Vagina (tissue), 2 donors: ENCODE data around the gene ZMIZ1. TPM values are rescaled to one million over a fixed set of nuclear protein-coding genes. Genes with fewer than 3 reads are reported as not detected.
A peak's percentile ranks its signal among the peaks of the same experiment; 100 is the strongest.

Experiments used
- DNase-seq, 2 donors: peaks; one replicate each; pipeline ENCODE4 v3.0.0-alpha.2; 2017; ENCODE audit errors: extremely low spot score in 2 of 2
- H3K27ac ChIP-seq: fragments of 200-600 bp; sonication (generic); one replicate; pipeline ENCODE4 v1.5.1; 2019
- H3K27me3 ChIP-seq: fragments of 200-600 bp; sonication (generic); one replicate; pipeline ENCODE4 v1.5.1; 2019
- H3K36me3 ChIP-seq, 2 donors: fragments of 200-600 bp; sonication (generic); one replicate each; pipeline ENCODE4 v1.5.1; 2017 to 2019
- H3K4me1 ChIP-seq: fragments of 200-600 bp; sonication (generic); one replicate; pipeline ENCODE4 v1.5.1; 2019
- H3K4me3 ChIP-seq, 2 donors: fragments of 200-600 bp; sonication (generic); 1 replicate in 1 of 2; 2 replicates in 1 of 2; pipeline ENCODE4 v1.5.1; 2016 to 2019
- H3K9me3 ChIP-seq: fragments of 200-600 bp; sonication (generic); one replicate; pipeline ENCODE4 v1.5.1; 2019
- POLR2A ChIP-seq, 2 donors: fragments of 450-650 bp; IDR thresholded peaks; one replicate each; pipeline ENCODE4 v1.6.1; 2017; ENCODE audit warnings: antibody characterized with exemption in 2 of 2, mild to moderate bottlenecking in 2 of 2, moderate library complexity in 2 of 2
- POLR2AphosphoS5 ChIP-seq, 2 donors: sonication (generic); formaldehyde crosslinking; IDR thresholded peaks; one replicate each; pipeline ENCODE4 v1.9.0; 2017; ENCODE audit warnings: antibody characterized with exemption in 2 of 2, mild to moderate bottlenecking in 2 of 2, low read depth in 1 of 2; ENCODE audit not compliant: insufficient read depth in 1 of 2
- intact Hi-C: fragments of 100-400 bp; cut with DNase I; formaldehyde crosslinking; loops from one replicate; pipeline ENCODE4 v1.15.1; 2023
- total RNA-seq: library from RNA; depleted of rRNA; stranded (reverse); fragments of >200 nt; gene quantifications from one replicate; pipeline ENCODE4 v1.2.3, GENCODE V29; 2016
- TF ChIP-seq, protein P1 (sequence below), 3 experiments: fragments of 450-650 bp in 2 of 3; fragments of 200-600 bp in 1 of 3; sonication (generic) in 1 of 3; IDR thresholded peaks; one replicate each; pipeline ENCODE4 v1.5.1; 2017 to 2019; ENCODE audit warnings: antibody characterized with exemption in 3 of 3, mild to moderate bottlenecking in 2 of 3, moderate library complexity in 2 of 3

ZMIZ1 gene
- total RNA-seq, 1 donor from 2014 or later, result 61.4 TPM

DNA sequence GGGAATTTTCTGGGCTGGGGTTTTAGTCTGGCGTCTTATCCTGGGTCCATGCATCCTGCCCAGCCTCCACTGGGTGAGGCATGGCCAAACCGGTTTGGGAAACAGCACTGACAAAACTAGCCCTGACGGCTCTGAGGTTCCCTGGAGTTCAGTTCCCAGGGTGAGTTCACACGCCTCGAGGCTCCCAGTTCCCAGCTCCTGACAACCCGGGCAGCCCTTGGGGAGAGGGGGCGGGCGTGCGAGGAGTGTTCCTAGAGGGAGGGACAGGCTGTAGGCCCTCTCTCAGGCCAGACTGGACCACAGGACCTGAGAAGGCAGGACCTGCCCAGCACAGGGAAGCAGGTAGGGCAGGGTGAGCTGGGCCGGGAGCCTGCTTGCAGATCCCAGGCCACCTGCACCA, 196.2 kb downstream of the ZMIZ1 start:
- no peak overlapping the region for H3K4me3 ChIP-seq
- H3K36me3 ChIP-seq, result no peaks in the 10 kb centered on the region

DNA sequence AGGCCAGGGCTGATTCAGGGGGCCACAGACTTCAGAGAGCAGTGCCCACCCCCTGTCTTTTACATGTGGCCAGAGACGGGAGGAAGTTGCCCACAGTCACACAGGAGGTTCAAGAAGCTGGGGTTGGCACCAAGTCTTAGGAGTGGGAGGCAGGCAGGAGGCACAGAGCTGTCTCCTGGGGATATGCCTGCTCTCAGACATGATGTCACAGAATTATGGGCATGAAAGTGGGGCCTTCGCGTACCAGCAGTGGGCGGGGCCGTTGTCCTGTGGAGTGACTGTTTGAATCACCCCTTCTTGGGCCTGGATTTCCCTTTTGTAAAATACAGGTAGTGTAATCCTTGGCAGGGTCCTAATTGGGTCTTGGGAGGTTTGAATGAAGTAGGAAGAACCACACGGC, 197.3 kb downstream of the ZMIZ1 start:
- no peak for TF ChIP-seq POLR2AphosphoS5 (IDR thresholded peaks at IDR 0.05; ENCODE audit: insufficient read depth in 1 of 2, low read depth in 1 of 2)
- no peak for TF ChIP-seq POLR2A (IDR thresholded peaks at IDR 0.05)
- TF ChIP-seq, protein P1, sequence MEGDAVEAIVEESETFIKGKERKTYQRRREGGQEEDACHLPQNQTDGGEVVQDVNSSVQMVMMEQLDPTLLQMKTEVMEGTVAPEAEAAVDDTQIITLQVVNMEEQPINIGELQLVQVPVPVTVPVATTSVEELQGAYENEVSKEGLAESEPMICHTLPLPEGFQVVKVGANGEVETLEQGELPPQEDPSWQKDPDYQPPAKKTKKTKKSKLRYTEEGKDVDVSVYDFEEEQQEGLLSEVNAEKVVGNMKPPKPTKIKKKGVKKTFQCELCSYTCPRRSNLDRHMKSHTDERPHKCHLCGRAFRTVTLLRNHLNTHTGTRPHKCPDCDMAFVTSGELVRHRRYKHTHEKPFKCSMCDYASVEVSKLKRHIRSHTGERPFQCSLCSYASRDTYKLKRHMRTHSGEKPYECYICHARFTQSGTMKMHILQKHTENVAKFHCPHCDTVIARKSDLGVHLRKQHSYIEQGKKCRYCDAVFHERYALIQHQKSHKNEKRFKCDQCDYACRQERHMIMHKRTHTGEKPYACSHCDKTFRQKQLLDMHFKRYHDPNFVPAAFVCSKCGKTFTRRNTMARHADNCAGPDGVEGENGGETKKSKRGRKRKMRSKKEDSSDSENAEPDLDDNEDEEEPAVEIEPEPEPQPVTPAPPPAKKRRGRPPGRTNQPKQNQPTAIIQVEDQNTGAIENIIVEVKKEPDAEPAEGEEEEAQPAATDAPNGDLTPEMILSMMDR (IDR thresholded peaks at IDR 0.05), result no peak
- Histone ChIP-seq H3K27ac (peak overlapping the region; percentile 83), H3K36me3 (no peaks in the 10 kb centered on the region), H3K4me1 (peaks cover 96% of the 10 kb centered on the region), H3K27me3 (no peaks in the 10 kb centered on the region), H3K9me3 (no peaks in the 10 kb centered on the region), H3K4me3 (no peak overlapping the region)
- DNase-seq, result no peak
- intact Hi-C loops, result no loop called here

More for the DNA sequence above, 196.2 kb downstream of the ZMIZ1 start:
- intact Hi-C loops, result no loop called here
- TF ChIP-seq, protein P1 (IDR thresholded peaks at IDR 0.05), result no peak
- no peak for TF ChIP-seq POLR2A (IDR thresholded peaks at IDR 0.05)
- TF ChIP-seq POLR2AphosphoS5 (IDR thresholded peaks at IDR 0.05; ENCODE audit: insufficient read depth in 1 of 2, low read depth in 1 of 2), result peak in 1 of 2 donors; percentile 49
- Histone ChIP-seq H3K4me1 (peaks cover 96% of the 10 kb centered on the region), H3K9me3 (no peaks in the 10 kb centered on the region), H3K27me3 (no peaks in the 10 kb centered on the region), H3K27ac (peak overlapping the region; percentile 83)
- no peak for DNase-seq

DNA sequence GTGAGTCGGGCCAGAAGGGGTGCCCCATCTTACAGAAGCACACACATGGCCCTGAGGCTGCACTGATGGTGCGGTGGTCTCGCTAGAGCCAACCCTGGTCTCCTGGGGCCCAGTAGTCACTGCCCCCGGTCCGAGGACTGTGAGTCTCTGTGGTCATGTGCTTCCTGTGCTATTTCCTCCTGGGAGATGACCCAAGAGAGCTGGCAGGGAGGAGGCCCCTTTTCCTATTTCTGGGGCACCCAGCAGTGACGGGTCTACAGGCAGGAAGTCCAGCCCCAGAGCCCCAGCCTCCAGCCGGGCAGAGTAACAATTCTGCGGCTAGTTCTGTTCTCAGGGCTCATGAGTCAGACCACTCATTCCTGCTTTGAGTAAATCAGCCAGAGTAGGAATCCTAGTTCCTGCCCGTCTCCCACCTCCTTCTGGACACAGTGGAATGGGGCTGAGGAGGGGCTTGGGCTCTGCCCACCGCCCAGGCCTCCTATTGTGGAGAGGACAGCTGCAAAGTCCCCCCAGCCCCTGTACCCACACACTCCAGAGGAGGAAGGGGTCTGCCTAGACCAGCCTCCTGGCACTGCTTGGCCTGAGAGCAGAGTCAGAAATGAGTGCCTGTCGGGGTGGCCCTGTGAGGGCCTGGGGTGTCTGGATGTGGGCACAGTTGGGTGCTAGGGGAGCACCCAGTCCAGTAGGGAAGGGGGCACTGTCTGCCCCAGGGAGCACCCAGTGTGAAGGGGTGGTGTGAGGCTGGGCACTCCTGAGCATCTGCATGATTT, 198.0 kb downstream of the ZMIZ1 start:
- Histone ChIP-seq H3K4me3 (no peak overlapping the region), H3K4me1 (peaks cover 92% of the 10 kb centered on the region), H3K27ac (peak overlapping the region; percentile 83), H3K27me3 (no peaks in the 10 kb centered on the region), H3K36me3 (no peaks in the 10 kb centered on the region), H3K9me3 (no peaks in the 10 kb centered on the region)
- DNase-seq, result no peak
- TF ChIP-seq POLR2AphosphoS5 (IDR thresholded peaks at IDR 0.05; ENCODE audit: insufficient read depth in 1 of 2, low read depth in 1 of 2), result peak in 1 of 2 donors; percentile 56
- TF ChIP-seq, protein P1 (IDR thresholded peaks at IDR 0.05), result no peak
- intact Hi-C loops, result no loop called here

DNA sequence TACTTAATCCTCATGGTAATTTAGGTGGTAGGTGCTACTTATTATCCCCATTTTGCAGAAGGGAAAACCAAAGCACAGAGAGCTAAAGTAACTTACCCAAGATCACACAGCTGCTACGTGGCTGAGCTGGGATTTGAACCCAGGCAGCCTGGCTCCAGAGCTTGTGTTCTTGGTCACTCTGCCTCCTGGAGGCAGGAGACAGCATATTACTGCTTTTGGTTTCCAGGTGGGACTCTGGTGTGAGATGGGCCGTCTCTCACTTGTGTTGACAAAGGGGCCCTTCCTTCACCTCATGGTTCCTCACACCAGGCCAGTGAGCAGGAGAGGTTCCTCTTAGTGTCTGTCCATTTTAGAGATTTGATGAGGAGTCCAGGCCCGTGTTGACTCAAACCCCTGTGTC, 198.7 kb downstream of the ZMIZ1 start:
- H3K36me3 ChIP-seq, result no peaks in the 10 kb centered on the region
- TF ChIP-seq, protein P1 (IDR thresholded peaks at IDR 0.05), result no peak
- TF ChIP-seq POLR2AphosphoS5 (IDR thresholded peaks at IDR 0.05; ENCODE audit: insufficient read depth in 1 of 2, low read depth in 1 of 2) (no peak), POLR2A (IDR thresholded peaks at IDR 0.05) (no peak)
- H3K4me3 ChIP-seq, result no peak overlapping the region
- no peaks in the 10 kb centered on the region for H3K9me3 ChIP-seq
- intact Hi-C loops, result no loop called here
- H3K4me1 ChIP-seq, result peaks cover 87% of the 10 kb centered on the region
- no peaks in the 10 kb centered on the region for H3K27me3 ChIP-seq
- DNase-seq, result no peak
- H3K27ac ChIP-seq, result peak overlapping the region; percentile 83

DNA sequence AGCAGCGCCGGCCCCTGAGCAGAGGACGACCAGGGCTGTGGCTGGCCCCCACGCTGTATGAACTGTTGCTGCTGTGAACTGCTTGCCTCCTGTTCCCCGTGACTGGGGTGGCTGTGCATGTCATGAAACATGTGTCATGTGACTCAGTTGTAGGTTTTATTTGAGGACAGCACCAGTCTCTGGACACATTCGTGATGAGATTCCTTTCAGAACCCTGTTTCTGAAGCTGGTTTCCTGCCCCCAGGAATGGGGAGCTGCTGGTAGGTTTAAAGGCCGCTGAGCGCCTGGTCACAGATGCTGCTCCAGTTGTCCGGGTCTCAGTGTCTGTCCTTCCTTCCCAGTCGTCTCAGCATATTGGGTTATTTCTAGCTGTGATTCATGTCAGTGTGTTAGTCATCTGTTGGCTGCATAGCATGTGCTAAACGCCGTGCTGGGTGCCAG, 199.4 kb downstream of the ZMIZ1 start:
- TF ChIP-seq, protein P1 (IDR thresholded peaks at IDR 0.05), result no peak
- TF ChIP-seq POLR2AphosphoS5 (IDR thresholded peaks at IDR 0.05; ENCODE audit: insufficient read depth in 1 of 2, low read depth in 1 of 2) (no peak), POLR2A (IDR thresholded peaks at IDR 0.05) (no peak)
- no peak overlapping the region for H3K4me3 ChIP-seq
- H3K27ac ChIP-seq, result peak overlapping the region; percentile 83
- H3K27me3 ChIP-seq, result no peaks in the 10 kb centered on the region
- no peaks in the 10 kb centered on the region for H3K36me3 ChIP-seq
- intact Hi-C loops, result no loop called here
- H3K4me1 ChIP-seq, result peaks cover 87% of the 10 kb centered on the region
- H3K9me3 ChIP-seq, result no peaks in the 10 kb centered on the region
- no peak for DNase-seq
